DOHH2 (cell line): Measurements from ENCODE around the gene ZNF662.

ENCODE experiments used
- H3F3A ChIP-seq: fragments of 200-600 bp; sonication (generic), shearing (Covaris generic); 2 replicates; pipeline ENCODE4 v1.6.0; 2016; ENCODE audit warnings: antibody characterized with exemption, mild to moderate bottlenecking; ENCODE audit not compliant: control insufficient read depth, insufficient read depth
- H3K27ac ChIP-seq: fragments of 200-600 bp; sonication (generic); 2 replicates; pipeline ENCODE4 v1.5.1; 2014; ENCODE audit warnings: low read depth, mild to moderate bottlenecking, low read length, moderate library complexity
- H3K27me3 ChIP-seq: fragments of 200-600 bp; sonication (generic); 2 replicates; pipeline ENCODE4 v1.6.1; 2014; ENCODE audit warnings: mild to moderate bottlenecking, low read length, mixed read lengths; ENCODE audit not compliant: control insufficient read depth
- H3K36me3 ChIP-seq: fragments of 200-600 bp; sonication (generic); 2 replicates; pipeline ENCODE4 v1.6.1; 2014; ENCODE audit warnings: mild to moderate bottlenecking, low read length, moderate library complexity, mixed read lengths; ENCODE audit not compliant: control insufficient read depth
- H3K4me1 ChIP-seq: fragments of 200-600 bp; sonication (generic); 2 replicates; pipeline ENCODE4 v1.6.1; 2014; ENCODE audit warnings: mild to moderate bottlenecking, low read length, mixed read lengths; ENCODE audit not compliant: control insufficient read depth
- H3K4me2 ChIP-seq: fragments of 200-600 bp; sonication (generic); 2 replicates; pipeline ENCODE4 v1.6.0; 2014; ENCODE audit warnings: mild to moderate bottlenecking, low read length, moderate library complexity
- H3K4me3 ChIP-seq: fragments of 200-600 bp; sonication (generic); 2 replicates; pipeline ENCODE4 v1.5.1; 2014; ENCODE audit warnings: mild to moderate bottlenecking, low read length, mixed read lengths
- H3K79me2 ChIP-seq: fragments of 200-600 bp; sonication (generic); 2 replicates; pipeline ENCODE4 v1.6.1; 2014; ENCODE audit warnings: mild to moderate bottlenecking, low read length, mixed read lengths; ENCODE audit not compliant: control insufficient read depth
- H3K9me2 ChIP-seq: fragments of 200-600 bp; sonication (generic); replicated peaks from 2 replicates; pipeline ENCODE4 v1.6.1; 2014; ENCODE audit warnings: mild to moderate bottlenecking, low read length, mixed read lengths; ENCODE audit not compliant: control insufficient read depth
- H3K9me3 ChIP-seq: fragments of 200-600 bp; sonication (generic); 2 replicates; pipeline ENCODE4 v1.6.1; 2014; ENCODE audit warnings: antibody characterized with exemption, low read length, mixed read lengths; ENCODE audit not compliant: control insufficient read depth, insufficient read depth
- H4K20me1 ChIP-seq: fragments of 200-600 bp; sonication (generic); 2 replicates; pipeline ENCODE4 v1.6.0; 2014; ENCODE audit warnings: low read depth, mild to moderate bottlenecking, antibody characterized with exemption, low read length, moderate library complexity; ENCODE audit not compliant: control insufficient read depth, insufficient read depth
- EZH2phosphoT487 ChIP-seq: fragments of 200-600 bp; sonication (generic); IDR thresholded peaks from 2 replicates; pipeline ENCODE4 v1.6.1; 2017; ENCODE audit warnings: borderline replicate concordance, mild to moderate bottlenecking, antibody characterized with exemption, low read length, moderate library complexity, mixed read lengths
- TF ChIP-seq, protein P1 (sequence below): fragments of 200-600 bp; sonication (generic); IDR thresholded peaks from one replicate; pipeline ENCODE4 v1.5.1; 2014; ENCODE audit warnings: antibody characterized with exemption, mild to moderate bottlenecking, low read depth, low read length; ENCODE audit not compliant: poor library complexity, severe bottlenecking

ZNF662 gene

DNA sequence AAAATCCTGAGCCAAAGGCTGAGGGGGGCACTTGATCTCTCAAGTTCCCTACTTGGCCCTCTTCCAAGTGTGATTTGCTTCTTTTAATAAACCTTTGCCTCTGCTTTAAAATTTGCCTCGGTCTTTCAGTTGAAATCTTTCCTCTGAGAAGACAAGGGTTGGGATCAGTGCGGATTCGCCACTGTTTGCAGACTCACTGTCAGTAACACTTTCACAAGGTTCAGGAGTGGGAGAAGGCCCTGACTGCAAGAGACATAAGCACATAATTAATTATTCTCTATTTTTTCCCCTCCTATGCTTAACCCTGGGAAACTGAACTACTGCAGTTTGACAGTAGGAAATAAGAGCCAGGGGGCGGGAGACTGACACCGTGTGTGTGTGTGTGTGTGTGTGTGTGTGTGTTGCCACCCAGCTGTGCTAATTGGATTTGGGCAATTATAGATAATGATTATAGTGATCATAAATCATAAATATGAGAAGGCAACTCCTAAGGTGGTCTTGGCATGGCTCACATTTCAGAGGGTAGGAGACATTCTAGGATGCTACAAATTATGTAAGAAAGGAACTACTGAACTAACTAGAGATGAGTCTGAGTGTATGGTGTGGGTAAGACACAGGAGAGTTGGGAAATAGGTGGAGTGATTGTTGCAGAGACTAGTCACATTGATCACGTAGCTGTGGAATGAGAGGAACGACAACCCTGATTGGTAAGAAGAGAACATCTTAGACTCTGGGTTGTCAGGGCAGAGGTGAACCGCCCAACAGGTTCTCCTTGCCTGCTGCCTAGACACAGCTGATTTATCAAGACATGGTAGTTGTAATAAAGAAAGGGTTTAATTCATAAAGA is 5.5 kb upstream of the ZNF662 start:
- Histone ChIP-seq H3K9me2 (no peaks in the 10 kb centered on the region), H3K27me3 (0 out of 2 replicates have a peak, but pooled peaks cover 2% of the 10 kb centered on the region), H3K4me1 (no peaks in the 10 kb centered on the region), H3K4me2 (no peak overlapping the region), H3K79me2 (no peaks in the 10 kb centered on the region), H3K36me3 (no peaks in the 10 kb centered on the region), H3K9me3 (no peaks in the 10 kb centered on the region), H3F3A (no peaks in the 10 kb centered on the region), H3K27ac (no peak overlapping the region), H3K4me3 (no peak overlapping the region), H4K20me1 (no peaks in the 10 kb centered on the region)
- no peak for TF ChIP-seq EZH2phosphoT487
- TF ChIP-seq, protein P1, sequence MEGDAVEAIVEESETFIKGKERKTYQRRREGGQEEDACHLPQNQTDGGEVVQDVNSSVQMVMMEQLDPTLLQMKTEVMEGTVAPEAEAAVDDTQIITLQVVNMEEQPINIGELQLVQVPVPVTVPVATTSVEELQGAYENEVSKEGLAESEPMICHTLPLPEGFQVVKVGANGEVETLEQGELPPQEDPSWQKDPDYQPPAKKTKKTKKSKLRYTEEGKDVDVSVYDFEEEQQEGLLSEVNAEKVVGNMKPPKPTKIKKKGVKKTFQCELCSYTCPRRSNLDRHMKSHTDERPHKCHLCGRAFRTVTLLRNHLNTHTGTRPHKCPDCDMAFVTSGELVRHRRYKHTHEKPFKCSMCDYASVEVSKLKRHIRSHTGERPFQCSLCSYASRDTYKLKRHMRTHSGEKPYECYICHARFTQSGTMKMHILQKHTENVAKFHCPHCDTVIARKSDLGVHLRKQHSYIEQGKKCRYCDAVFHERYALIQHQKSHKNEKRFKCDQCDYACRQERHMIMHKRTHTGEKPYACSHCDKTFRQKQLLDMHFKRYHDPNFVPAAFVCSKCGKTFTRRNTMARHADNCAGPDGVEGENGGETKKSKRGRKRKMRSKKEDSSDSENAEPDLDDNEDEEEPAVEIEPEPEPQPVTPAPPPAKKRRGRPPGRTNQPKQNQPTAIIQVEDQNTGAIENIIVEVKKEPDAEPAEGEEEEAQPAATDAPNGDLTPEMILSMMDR, result no peak

DNA sequence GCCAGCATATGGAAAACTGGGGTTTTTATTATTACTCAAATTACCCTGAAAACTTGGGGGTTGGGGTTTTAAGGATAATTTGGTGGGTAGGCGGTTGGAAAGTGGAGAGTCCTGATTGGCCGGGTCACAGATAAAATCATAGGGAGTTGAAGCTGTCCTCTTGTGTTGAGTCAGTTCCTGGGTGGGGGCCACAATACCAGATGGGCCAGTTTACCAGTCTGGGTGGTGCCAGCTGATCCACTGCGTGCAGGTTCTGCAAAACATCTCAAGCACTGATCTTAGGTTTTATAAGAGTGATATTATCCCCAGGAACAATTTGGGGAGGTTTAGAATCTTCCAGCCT is 4.9 kb upstream of the ZNF662 start:
- no peak overlapping the region for H3K4me2 ChIP-seq
- no peaks in the 10 kb centered on the region for H3K4me1 ChIP-seq
- no peaks in the 10 kb centered on the region for H4K20me1 ChIP-seq
- no peaks in the 10 kb centered on the region for H3F3A ChIP-seq
- H3K4me3 ChIP-seq, result no peak overlapping the region
- H3K9me2 ChIP-seq, result no peaks in the 10 kb centered on the region
- no peaks in the 10 kb centered on the region for H3K27me3 ChIP-seq
- no peak overlapping the region for H3K27ac ChIP-seq
- H3K79me2 ChIP-seq, result no peaks in the 10 kb centered on the region
- no peak for TF ChIP-seq EZH2phosphoT487
- TF ChIP-seq, protein P1, result no peak
- H3K9me3 ChIP-seq, result no peaks in the 10 kb centered on the region
- H3K36me3 ChIP-seq, result no peaks in the 10 kb centered on the region

DNA sequence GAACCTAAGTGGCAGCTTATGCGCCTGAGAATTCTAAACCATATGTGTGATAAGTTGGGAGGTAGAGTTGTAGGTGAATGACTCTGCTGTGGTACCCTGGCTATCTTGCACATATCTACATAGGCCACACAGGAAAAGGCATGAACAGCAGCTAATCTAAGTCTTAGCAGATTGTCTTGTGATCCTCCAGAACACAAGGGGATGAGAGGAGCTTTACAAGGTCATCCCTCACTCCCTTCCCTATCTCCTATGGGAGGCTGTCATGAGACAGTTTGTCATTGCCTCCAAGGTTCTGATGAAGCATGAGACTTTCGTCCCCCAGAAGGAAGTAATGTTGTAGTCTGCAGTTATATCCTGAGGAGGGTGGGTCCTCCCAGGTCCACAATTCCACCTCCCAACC is 3.7 kb upstream of the ZNF662 start:
- Histone ChIP-seq H3K4me2 (no peak overlapping the region), H3K27ac (no peak overlapping the region), H3K4me1 (no peaks in the 10 kb centered on the region), H3K9me2 (no peaks in the 10 kb centered on the region), H3K27me3 (no peaks in the 10 kb centered on the region), H4K20me1 (no peaks in the 10 kb centered on the region), H3K9me3 (no peaks in the 10 kb centered on the region; the same call in 1 of the 2 replicates), H3F3A (no peaks in the 10 kb centered on the region), H3K4me3 (no peak overlapping the region), H3K79me2 (no peaks in the 10 kb centered on the region), H3K36me3 (no peaks in the 10 kb centered on the region)
- TF ChIP-seq, protein P1, result no peak
- TF ChIP-seq EZH2phosphoT487, result no peak
